ENCODE results near the gene FADS3. TPM values are rescaled to one million over a fixed set of nuclear protein-coding genes. Genes with fewer than 3 reads are reported as not detected.

The FADS3 gene
- total RNA-seq, 2 experiments from 2014 or later: 7.2 to 10.1 TPM

- intact Hi-C loops (cut with DNase I, micrococcal nuclease): no loop called here
- Mint-ChIP-seq H3K4me1 (peaks cover 3% of the 10 kb centered on the region), H3K9me3 (ENCODE audit: low read depth) (no peaks in the 10 kb centered on the region), H3K36me3 (ENCODE audit: low read depth) (no peaks in the 10 kb centered on the region), H3K4me3 (no peak overlapping the region), H3K27ac (no peak overlapping the region), H3K27me3 (peaks cover 27% of the 10 kb centered on the region)
- CTCF ChIA-PET: interaction anchor here (0.6 to 1.4 kb wide), 3 partner anchors 26 to 186 kb away, joined by 3 to 4 read pairs (median 3); no protein-coding TSS in a partner anchor
- DNase-seq (no peak), ATAC-seq (no peak)
- POLR2A ChIA-PET: no interaction called here
These were observed 31.2 kb upstream of the FADS3 start for GRCh38 chr11:61922539-61922938.

- no peak overlapping the region for H3K27ac Mint-ChIP-seq
- no peak overlapping the region for H3K4me3 Mint-ChIP-seq
- no peaks in the 10 kb centered on the region for H3K9me3 Mint-ChIP-seq (ENCODE audit: low read depth)
- ChIA-PET CTCF (interaction anchor here (2.1 kb wide), 1 partner anchor 160 kb away, joined by 7 read pairs; no protein-coding TSS in a partner anchor), POLR2A (no interaction called here)
- peaks cover 31% of the 10 kb centered on the region for H3K27me3 Mint-ChIP-seq
- no peaks in the 10 kb centered on the region for H3K36me3 Mint-ChIP-seq (ENCODE audit: low read depth)
- ATAC-seq (no peak), DNase-seq (no peak)
- intact Hi-C loops (cut with DNase I, micrococcal nuclease): no loop called here
- H3K4me1 Mint-ChIP-seq: peaks cover 4% of the 10 kb centered on the region
These were observed 30.1 kb upstream of the FADS3 start for GRCh38 chr11:61921446-61921845.

- DNase-seq (no peak), ATAC-seq (no peak)
- Mint-ChIP-seq H3K9me3 (ENCODE audit: low read depth) (no peaks in the 10 kb centered on the region), H3K27me3 (peaks cover 39% of the 10 kb centered on the region), H3K36me3 (ENCODE audit: low read depth) (no peaks in the 10 kb centered on the region), H3K27ac (no peak overlapping the region), H3K4me3 (no peak overlapping the region), H3K4me1 (peaks cover 4% of the 10 kb centered on the region)
- intact Hi-C loops (cut with DNase I, micrococcal nuclease): no loop called here
- ChIA-PET POLR2A (no interaction called here), CTCF (interaction anchor here (0.7 to 2.1 kb wide), 3 partner anchors 10 to 162 kb away, joined by 4 to 7 read pairs (median 5); partner anchors contain the start of gene BEST1)
These were observed 28.6 kb upstream of the FADS3 start for GRCh38 chr11:61919705-61920631.

- H3K27me3 Mint-ChIP-seq: peaks cover 44% of the 10 kb centered on the region
- no peak overlapping the region for H3K27ac Mint-ChIP-seq
- H3K9me3 Mint-ChIP-seq (ENCODE audit: low read depth): no peaks in the 10 kb centered on the region
- no peaks in the 10 kb centered on the region for H3K36me3 Mint-ChIP-seq (ENCODE audit: low read depth)
- intact Hi-C loops (cut with DNase I, micrococcal nuclease): no loop called here
- no peak for ATAC-seq
- ChIA-PET CTCF (interaction anchor here (0.9 to 2.1 kb wide), 2 partner anchors 31 to 163 kb away, joined by 4 to 7 read pairs; partner anchors contain the start of gene BEST1), POLR2A (no interaction called here)
- H3K4me3 Mint-ChIP-seq: no peak overlapping the region
- H3K4me1 Mint-ChIP-seq: peaks cover 4% of the 10 kb centered on the region
- no peak for DNase-seq
These were observed 27.8 kb upstream of the FADS3 start for GRCh38 chr11:61918938-61919704.

- POLR2A ChIA-PET: no interaction called here
- H3K27ac Mint-ChIP-seq: peak overlapping the region; percentile 6
- ATAC-seq: no peak
- no peaks in the 10 kb centered on the region for H3K9me3 Mint-ChIP-seq (ENCODE audit: low read depth)
- DNase-seq: no peak
- intact Hi-C loops (cut with DNase I, micrococcal nuclease): no loop called here
- peak overlapping the region; percentile 63 for H3K4me3 Mint-ChIP-seq
- H3K36me3 Mint-ChIP-seq (ENCODE audit: low read depth): no peaks in the 10 kb centered on the region
- peaks cover 4% of the 10 kb centered on the region for H3K4me1 Mint-ChIP-seq
- peaks cover 49% of the 10 kb centered on the region for H3K27me3 Mint-ChIP-seq
- CTCF ChIA-PET: no interaction called here
These were observed 27.0 kb upstream of the FADS3 start for GRCh38 chr11:61918251-61918937.

GRCh38 chr11:61917334-61918109, 26.2 kb upstream of the FADS3 start, which contains the start of gene RAB3IL1:
TSS of gene RAB3IL1 (minus strand) at chr11:61917566. CDS start at chr11:61917367, 199 bp downstream.
- ATAC-seq: peak; percentile 69
- intact Hi-C loops (cut with DNase I, micrococcal nuclease): no loop called here
- ChIA-PET POLR2A (interaction anchor here (0.5 kb wide), 1 partner anchor 45 kb away, joined by 3 read pairs; no protein-coding TSS in a partner anchor), CTCF (no interaction called here)
- Mint-ChIP-seq H3K27ac (peak within 1 kb of the TSS; percentile 6), H3K4me3 (peak within 1 kb of the TSS; percentile 63), H3K4me1 (peaks cover 4% of the 10 kb centered on the region), H3K9me3 (ENCODE audit: low read depth) (no peaks in the 10 kb centered on the region), H3K36me3 (ENCODE audit: low read depth) (no peaks in the 10 kb centered on the region), H3K27me3 (peaks cover 49% of the 10 kb centered on the region)
- peak; percentile 33 for DNase-seq

- ChIA-PET CTCF (interaction anchor here (0.5 to 4.0 kb wide), 2 partner anchors 19 to 130 kb away, joined by 3 to 23 read pairs; no protein-coding TSS in a partner anchor), POLR2A (no interaction called here)
- H3K9me3 Mint-ChIP-seq (ENCODE audit: low read depth): no peaks in the 10 kb centered on the region
- peaks cover 4% of the 10 kb centered on the region for H3K4me1 Mint-ChIP-seq
- intact Hi-C loops (cut with DNase I, micrococcal nuclease): no loop called here
- H3K36me3 Mint-ChIP-seq (ENCODE audit: low read depth): no peaks in the 10 kb centered on the region
- DNase-seq: no peak
- ATAC-seq: peak; percentile 27
- no peak overlapping the region for H3K4me3 Mint-ChIP-seq
- H3K27me3 Mint-ChIP-seq: peaks cover 49% of the 10 kb centered on the region
- no peak overlapping the region for H3K27ac Mint-ChIP-seq
These were observed 25.5 kb upstream of the FADS3 start for GRCh38 chr11:61916737-61917333.

- intact Hi-C loops (cut with DNase I, micrococcal nuclease): no loop called here
- no peaks in the 10 kb centered on the region for H3K9me3 Mint-ChIP-seq (ENCODE audit: low read depth)
These were observed 23.3 kb upstream of the FADS3 start for GRCh38 chr11:61914471-61915171.

GRCh38 chr11:61913699-61914395, 22.5 kb upstream of the FADS3 start:
- Mint-ChIP-seq H3K4me3 (no peak overlapping the region), H3K4me1 (peaks cover 4% of the 10 kb centered on the region), H3K9me3 (ENCODE audit: low read depth) (no peaks in the 10 kb centered on the region), H3K27me3 (peaks cover 35% of the 10 kb centered on the region), H3K27ac (no peak overlapping the region), H3K36me3 (ENCODE audit: low read depth) (no peaks in the 10 kb centered on the region)
- intact Hi-C loops (cut with DNase I, micrococcal nuclease): no loop called here
- ATAC-seq (no peak), DNase-seq (no peak)
- CTCF ChIA-PET: interaction anchor here (0.5 to 4.0 kb wide), 3 partner anchors 14 to 168 kb away, joined by 3 to 23 read pairs (median 12); no protein-coding TSS in a partner anchor
- POLR2A ChIA-PET: interaction anchor here (0.6 kb wide), 1 partner anchor 75 kb away, joined by 3 read pairs; no protein-coding TSS in a partner anchor

More at GRCh38 chr11:61914471-61915171, 23.3 kb upstream of the FADS3 start:
- H3K27ac Mint-ChIP-seq: no peak overlapping the region
- peaks cover 38% of the 10 kb centered on the region for H3K27me3 Mint-ChIP-seq
- DNase-seq (no peak), ATAC-seq (no peak)
- POLR2A ChIA-PET: interaction anchor here (0.6 kb wide), 2 partner anchors 74 to 212 kb away, joined by 3 to 4 read pairs; no protein-coding TSS in a partner anchor
- no peaks in the 10 kb centered on the region for H3K36me3 Mint-ChIP-seq (ENCODE audit: low read depth)
- no peak overlapping the region for H3K4me3 Mint-ChIP-seq
- H3K4me1 Mint-ChIP-seq: peaks cover 4% of the 10 kb centered on the region
- CTCF ChIA-PET: interaction anchor here (0.5 to 4.0 kb wide), 5 partner anchors 16 to 965 kb away, joined by 3 to 23 read pairs (median 5); no protein-coding TSS in a partner anchor

All from activated CD4-positive, alpha-beta T cell treated with anti-CD3 and anti-CD28 coated beads for 36 hours (primary cell).